Mesenchymal stem cell (in vitro differentiated cells and primary cell): Measurements from ENCODE around the gene CBL.

Source experiments
- DNase-seq: peaks from one replicate; pipeline ENCODE4 v3.0.0-alpha.2; 2013
- H2AFZ ChIP-seq: one replicate; pipeline ENCODE4 v1.6.1; 2013; ENCODE audit warnings: low read depth, mild to moderate bottlenecking, control low read depth, inconsistent platforms, low read length, moderate library complexity
- H2AK5ac ChIP-seq: 2 replicates; pipeline ENCODE4 v1.6.1; 2013; ENCODE audit warnings: low read length, moderate library complexity, mild to moderate bottlenecking, inconsistent platforms; ENCODE audit not compliant: severe bottlenecking
- H2BK120ac ChIP-seq: one replicate; pipeline ENCODE4 v1.6.1; 2013; ENCODE audit warnings: low read depth, mild to moderate bottlenecking, inconsistent platforms, low read length, moderate library complexity
- H2BK12ac ChIP-seq, 2 experiments: one replicate each; pipeline ENCODE4 v1.6.1; 2013; ENCODE audit warnings: inconsistent platforms in 2 of 2, low read length in 2 of 2, mild to moderate bottlenecking in 2 of 2, moderate library complexity in 2 of 2, control low read depth in 1 of 2
- H2BK15ac ChIP-seq: one replicate; pipeline ENCODE4 v1.6.1; 2013; ENCODE audit warnings: mild to moderate bottlenecking, low read depth, inconsistent platforms; ENCODE audit not compliant: poor library complexity, severe bottlenecking
- H2BK5ac ChIP-seq: 2 replicates; pipeline ENCODE4 v1.6.1; 2013; ENCODE audit warnings: low read depth, mild to moderate bottlenecking, low read length, control low read depth, inconsistent platforms; ENCODE audit not compliant: poor library complexity, severe bottlenecking
- H3K14ac ChIP-seq, 2 experiments: one replicate each; pipeline ENCODE4 v1.6.1; 2013; ENCODE audit warnings: inconsistent platforms in 2 of 2, low read length in 2 of 2, control low read depth in 1 of 2, mild to moderate bottlenecking in 1 of 2, moderate library complexity in 1 of 2
- H3K18ac ChIP-seq, 2 experiments: one replicate each; pipeline ENCODE4 v1.6.1; 2013; ENCODE audit warnings: inconsistent platforms in 2 of 2, low read length in 2 of 2, control low read depth in 1 of 2, low read depth in 1 of 2, mild to moderate bottlenecking in 1 of 2
- H3K23ac ChIP-seq, 2 experiments: one replicate each; pipeline ENCODE4 v1.6.1; 2013; ENCODE audit warnings: inconsistent platforms in 2 of 2, low read length in 2 of 2, mild to moderate bottlenecking in 2 of 2, moderate library complexity in 2 of 2, control low read depth in 1 of 2
- H3K27ac ChIP-seq: 2 replicates; pipeline ENCODE4 v1.5.1; 2013; ENCODE audit warnings: mild to moderate bottlenecking, moderate library complexity, low read length, control low read depth, inconsistent platforms; ENCODE audit not compliant: poor library complexity, severe bottlenecking
- H3K27me3 ChIP-seq, 2 experiments: 2 replicates each; pipeline versions ENCODE4 v1.6.1 to v1.7.0; 2013; ENCODE audit warnings: low read length in 2 of 2, mild to moderate bottlenecking in 2 of 2, moderate library complexity in 2 of 2, control low read depth in 1 of 2, inconsistent platforms in 1 of 2; ENCODE audit not compliant: control insufficient read depth in 1 of 2, insufficient read depth in 1 of 2
- H3K36me3 ChIP-seq, 2 experiments: 2 replicates each; pipeline versions ENCODE4 v1.6.1 to v1.7.0; 2013; ENCODE audit warnings: low read length in 2 of 2, control low read depth in 1 of 2, inconsistent platforms in 1 of 2, low read depth in 1 of 2, mild to moderate bottlenecking in 1 of 2; ENCODE audit not compliant: insufficient read depth in 2 of 2, control insufficient read depth in 1 of 2
- H3K4ac ChIP-seq, 2 experiments: one replicate each; pipeline ENCODE4 v1.6.1; 2013; ENCODE audit warnings: inconsistent platforms in 2 of 2, low read length in 2 of 2, mild to moderate bottlenecking in 2 of 2, moderate library complexity in 2 of 2, control low read depth in 1 of 2, low read depth in 1 of 2
- H3K4me1 ChIP-seq: 2 replicates; pipeline ENCODE4 v1.6.1; 2013; ENCODE audit warnings: low read depth, low read length, control low read depth; ENCODE audit not compliant: control insufficient read depth, insufficient read depth
- H3K4me2 ChIP-seq: 2 replicates; pipeline ENCODE4 v1.6.1; 2013; ENCODE audit warnings: low read length, mild to moderate bottlenecking, inconsistent platforms; ENCODE audit not compliant: poor library complexity, severe bottlenecking
- H3K4me3 ChIP-seq, 2 experiments: 2 replicates each; pipeline versions ENCODE4 v1.5.1 to v1.7.0; 2013; ENCODE audit warnings: low read length in 2 of 2, mild to moderate bottlenecking in 2 of 2, control low read depth in 1 of 2, low read depth in 1 of 2; ENCODE audit not compliant: insufficient read depth in 1 of 2
- H3K79me1 ChIP-seq: replicated peaks from 2 replicates; pipeline ENCODE4 v1.6.1; 2013; ENCODE audit warnings: mild to moderate bottlenecking, control low read depth, low read length, inconsistent platforms; ENCODE audit not compliant: poor library complexity, severe bottlenecking
- H3K9ac ChIP-seq: 2 replicates; pipeline ENCODE4 v1.7.0; 2013; ENCODE audit warnings: mild to moderate bottlenecking, low read length, moderate library complexity
- H3K9me3 ChIP-seq: 2 replicates; pipeline ENCODE4 v1.7.0; 2013; ENCODE audit warnings: mild to moderate bottlenecking, low read length; ENCODE audit not compliant: control insufficient read depth
- H4K8ac ChIP-seq: one replicate; pipeline ENCODE4 v1.6.1; 2013; ENCODE audit warnings: inconsistent platforms, mild to moderate bottlenecking, low read length, moderate library complexity
- H4K91ac ChIP-seq: one replicate; pipeline ENCODE4 v1.6.1; 2013; ENCODE audit warnings: mild to moderate bottlenecking, low read length, inconsistent platforms
- WGBS: methylation state at CpG from one replicate; pipeline ENCODE4 v1.1.7; 2013; ENCODE audit warnings: mixed read lengths; 5-methylcytosine and 5-hydroxymethylcytosine counted together

The CBL gene

GRCh38 chr11:119303227-119303718 lies 97.1 kb downstream of the CBL start:
- DNase-seq = no peak
- no peak overlapping the region for H3K14ac ChIP-seq
- 90% methylated on average over 3 of the region's 5 CpGs for WGBS
- H2AK5ac ChIP-seq = no peak overlapping the region
- no peak overlapping the region for H4K91ac ChIP-seq
- H3K27me3 ChIP-seq = no peaks in the 10 kb centered on the region
- H3K79me1 ChIP-seq = peaks cover 11% of the 10 kb centered on the region
- no peak overlapping the region for H3K4ac ChIP-seq
- H3K27ac ChIP-seq = no peak overlapping the region
- H3K9me3 ChIP-seq = no peaks in the 10 kb centered on the region
- H2BK12ac ChIP-seq = no peak overlapping the region
- no peak overlapping the region for H2AFZ ChIP-seq
- H3K18ac ChIP-seq = no peak overlapping the region
- H3K36me3 ChIP-seq = peaks cover 34 to 71% of the 10 kb centered on the region in 2 experiments
- H3K4me1 ChIP-seq = no peaks in the 10 kb centered on the region
- H4K8ac ChIP-seq = no peak overlapping the region
- H2BK15ac ChIP-seq = no peak overlapping the region
- H3K4me3 ChIP-seq = no peak overlapping the region
- H2BK120ac ChIP-seq = no peak overlapping the region
- no peak overlapping the region for H2BK5ac ChIP-seq
- no peak overlapping the region for H3K9ac ChIP-seq
- no peak overlapping the region for H3K4me2 ChIP-seq
- no peak overlapping the region for H3K23ac ChIP-seq

GRCh38 chr11:119305556-119306372 lies 99.6 kb downstream of the CBL start:
- H2BK120ac ChIP-seq = no peak overlapping the region
- H3K27me3 ChIP-seq = no peaks in the 10 kb centered on the region
- no peak overlapping the region for H3K4me2 ChIP-seq
- no peak overlapping the region for H2BK5ac ChIP-seq
- no peak overlapping the region for H4K91ac ChIP-seq
- no peak overlapping the region for H3K14ac ChIP-seq
- H3K79me1 ChIP-seq = peaks cover 6% of the 10 kb centered on the region
- H3K4ac ChIP-seq = peak overlapping the region in 1 of 2 experiments; percentile 68
- no peak overlapping the region for H2AFZ ChIP-seq
- no peak overlapping the region for H3K23ac ChIP-seq
- H3K9me3 ChIP-seq = no peaks in the 10 kb centered on the region
- peak; percentile 20 for DNase-seq
- H3K27ac ChIP-seq = no peak overlapping the region
- H2AK5ac ChIP-seq = no peak overlapping the region
- 98% methylated on average over 6 of the region's 7 CpGs for WGBS
- no peak overlapping the region for H3K18ac ChIP-seq
- peak overlapping the region in 1 of 2 experiments; percentile 23 for H3K4me3 ChIP-seq
- peaks cover 48 to 54% of the 10 kb centered on the region in 2 experiments for H3K36me3 ChIP-seq
- H3K4me1 ChIP-seq = peaks cover 1% of the 10 kb centered on the region
- no peak overlapping the region for H4K8ac ChIP-seq
- H2BK15ac ChIP-seq = no peak overlapping the region
- H3K9ac ChIP-seq = peak overlapping the region; percentile 67
- no peak overlapping the region for H2BK12ac ChIP-seq

GRCh38 chr11:119306373-119306890 lies 100.3 kb downstream of the CBL start:
- Histone ChIP-seq H2BK12ac (no peak overlapping the region), H2AFZ (no peak overlapping the region), H3K14ac (no peak overlapping the region), H3K4me2 (no peak overlapping the region), H3K23ac (no peak overlapping the region), H2AK5ac (no peak overlapping the region), H3K79me1 (peaks cover 5% of the 10 kb centered on the region), H2BK120ac (no peak overlapping the region), H4K91ac (peak overlapping the region; percentile 19), H4K8ac (no peak overlapping the region), H3K4me1 (peaks cover 1% of the 10 kb centered on the region), H2BK15ac (no peak overlapping the region), H3K27me3 (no peaks in the 10 kb centered on the region), H3K4ac (no peak overlapping the region), H3K27ac (no peak overlapping the region), H3K9me3 (no peaks in the 10 kb centered on the region), H3K18ac (no peak overlapping the region), H2BK5ac (no peak overlapping the region), H3K36me3 (peaks cover 53 to 54% of the 10 kb centered on the region in 2 experiments), H3K4me3 (peak overlapping the region in 1 of 2 experiments; percentile 23), H3K9ac (peak overlapping the region; percentile 67)
- WGBS = 75% methylated on average over 5 of the region's 5 CpGs
- DNase-seq = peak; percentile 50

GRCh38 chr11:119307219-119307618 lies 101.1 kb downstream of the CBL start:
- H4K91ac ChIP-seq = no peak overlapping the region
- no peak overlapping the region for H2BK15ac ChIP-seq
- H3K4me3 ChIP-seq = no peak overlapping the region
- H3K14ac ChIP-seq = no peak overlapping the region
- H3K18ac ChIP-seq = peak overlapping the region in 1 of 2 experiments; percentile 18
- no peak overlapping the region for H3K4ac ChIP-seq
- no peaks in the 10 kb centered on the region for H3K9me3 ChIP-seq
- no peak overlapping the region for H3K23ac ChIP-seq
- peak overlapping the region; percentile 67 for H3K9ac ChIP-seq
- H2BK5ac ChIP-seq = no peak overlapping the region
- no peak overlapping the region for H3K27ac ChIP-seq
- no peak overlapping the region for H2AFZ ChIP-seq
- no peak overlapping the region for H2BK120ac ChIP-seq
- peaks cover 45 to 57% of the 10 kb centered on the region in 2 experiments for H3K36me3 ChIP-seq
- H3K4me2 ChIP-seq = no peak overlapping the region
- H2AK5ac ChIP-seq = no peak overlapping the region
- peaks cover 1% of the 10 kb centered on the region for H3K4me1 ChIP-seq
- peaks cover 0 to 2% of the 10 kb centered on the region in 2 experiments for H3K27me3 ChIP-seq
- DNase-seq = no peak
- peaks cover 1% of the 10 kb centered on the region for H3K79me1 ChIP-seq
- H2BK12ac ChIP-seq = no peak overlapping the region
- WGBS = no CpG with 5 or more reads among the region's 1 CpG
- H4K8ac ChIP-seq = no peak overlapping the region
